Measurements from ENCODE around the gene DDHD1. TPM values are rescaled to one million over a fixed set of nuclear protein-coding genes. Genes with fewer than 3 reads are reported as not detected.

Gene DDHD1
- total RNA-seq, 1 experiment from 2014 or later, result 10.6 TPM

- TF ChIP-seq, protein P1, sequence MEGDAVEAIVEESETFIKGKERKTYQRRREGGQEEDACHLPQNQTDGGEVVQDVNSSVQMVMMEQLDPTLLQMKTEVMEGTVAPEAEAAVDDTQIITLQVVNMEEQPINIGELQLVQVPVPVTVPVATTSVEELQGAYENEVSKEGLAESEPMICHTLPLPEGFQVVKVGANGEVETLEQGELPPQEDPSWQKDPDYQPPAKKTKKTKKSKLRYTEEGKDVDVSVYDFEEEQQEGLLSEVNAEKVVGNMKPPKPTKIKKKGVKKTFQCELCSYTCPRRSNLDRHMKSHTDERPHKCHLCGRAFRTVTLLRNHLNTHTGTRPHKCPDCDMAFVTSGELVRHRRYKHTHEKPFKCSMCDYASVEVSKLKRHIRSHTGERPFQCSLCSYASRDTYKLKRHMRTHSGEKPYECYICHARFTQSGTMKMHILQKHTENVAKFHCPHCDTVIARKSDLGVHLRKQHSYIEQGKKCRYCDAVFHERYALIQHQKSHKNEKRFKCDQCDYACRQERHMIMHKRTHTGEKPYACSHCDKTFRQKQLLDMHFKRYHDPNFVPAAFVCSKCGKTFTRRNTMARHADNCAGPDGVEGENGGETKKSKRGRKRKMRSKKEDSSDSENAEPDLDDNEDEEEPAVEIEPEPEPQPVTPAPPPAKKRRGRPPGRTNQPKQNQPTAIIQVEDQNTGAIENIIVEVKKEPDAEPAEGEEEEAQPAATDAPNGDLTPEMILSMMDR (IDR thresholded peaks at IDR 0.05), result no peak
- TF ChIP-seq REST (IDR thresholded peaks at IDR 0.05; ENCODE audit: insufficient read depth in 1 of 2, low read depth in 2 of 2, low read length in 1 of 2) (no peak), POLR2AphosphoS5 (IDR thresholded peaks at IDR 0.05; ENCODE audit: low read depth, low read length) (no peak), SIN3A (IDR thresholded peaks at IDR 0.05; ENCODE audit: borderline replicate concordance, insufficient read depth, low read depth, low read length) (no peak), TCF7L2 (IDR thresholded peaks at IDR 0.05; ENCODE audit: low read depth, low read length) (no peak)
- no TSS peak for BruUV-seq (replicated peaks)
- Histone ChIP-seq H3K27me3 (ENCODE audit: control insufficient read depth, insufficient read depth, low read length) (no peaks in the 10 kb centered on the region), H3K36me3 (ENCODE audit: control insufficient read depth, insufficient read depth, low read length) (no peaks in the 10 kb centered on the region), H3K9me3 (ENCODE audit: control insufficient read depth, insufficient read depth, low read depth, low read length) (no peaks in the 10 kb centered on the region), H3K4me3 (ENCODE audit: low read depth in 2 of 2, low read length in 2 of 2) (no peak overlapping the region), H3K27ac (ENCODE audit: low read length) (no peak overlapping the region), H3K4me1 (ENCODE audit: control insufficient read depth, insufficient read depth, low read length) (no peaks in the 10 kb centered on the region)
- intact Hi-C loops (cut with micrococcal nuclease; ENCODE audit: unreplicated experiment), result no loop called here
- CTCF ChIA-PET, result no interaction called here
- POLR2A ChIA-PET, result no interaction called here
- DNase-seq (ENCODE audit: low read depth, low spot score), result no peak
- no peak for ATAC-seq
- in situ Hi-C loops (cut with HindIII; ENCODE audit: low pct_unique_long_range_greater_than_20kb, low sequenced_read_pairs), result no loop called here
These were observed 154.6 kb downstream of the DDHD1 start for GRCh38 chr14:52998376-52999015.

DNA sequence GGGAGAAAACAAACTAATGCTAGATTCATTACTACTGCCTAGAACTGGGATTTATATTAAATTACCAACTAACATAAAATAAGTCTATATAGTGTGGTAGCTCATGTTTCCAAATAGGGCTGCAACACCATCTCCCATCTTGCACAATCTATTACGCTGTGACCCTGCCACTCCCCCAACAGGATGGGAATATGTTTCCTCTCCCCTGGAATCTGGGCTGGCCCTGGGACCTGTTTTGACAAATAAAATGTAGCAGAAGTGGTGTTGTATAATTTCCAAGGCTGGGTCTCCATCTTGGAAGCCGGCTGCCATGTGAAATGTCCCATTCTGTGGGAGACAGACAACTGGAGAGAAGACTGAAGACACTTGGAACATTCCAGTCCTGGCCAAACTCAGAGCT is 156.6 kb downstream of the DDHD1 start:
- intact Hi-C loops (cut with micrococcal nuclease; ENCODE audit: unreplicated experiment) (no loop called here), in situ Hi-C loops (cut with HindIII; ENCODE audit: low pct_unique_long_range_greater_than_20kb, low sequenced_read_pairs) (no loop called here)
- Histone ChIP-seq H3K9me3 (ENCODE audit: control insufficient read depth, insufficient read depth, low read depth, low read length) (no peaks in the 10 kb centered on the region), H3K27ac (ENCODE audit: low read length) (no peak overlapping the region), H3K4me3 (ENCODE audit: low read depth in 2 of 2, low read length in 2 of 2) (no peak overlapping the region), H3K4me1 (ENCODE audit: control insufficient read depth, insufficient read depth, low read length) (no peaks in the 10 kb centered on the region), H3K27me3 (ENCODE audit: control insufficient read depth, insufficient read depth, low read length) (no peaks in the 10 kb centered on the region), H3K36me3 (ENCODE audit: control insufficient read depth, insufficient read depth, low read length) (no peaks in the 10 kb centered on the region)
- TF ChIP-seq REST (IDR thresholded peaks at IDR 0.05; ENCODE audit: insufficient read depth in 1 of 2, low read depth in 2 of 2, low read length in 1 of 2) (no peak), SIN3A (IDR thresholded peaks at IDR 0.05; ENCODE audit: borderline replicate concordance, insufficient read depth, low read depth, low read length) (no peak), TCF7L2 (IDR thresholded peaks at IDR 0.05; ENCODE audit: low read depth, low read length) (no peak), POLR2AphosphoS5 (IDR thresholded peaks at IDR 0.05; ENCODE audit: low read depth, low read length) (no peak)
- TF ChIP-seq, protein P1 (IDR thresholded peaks at IDR 0.05), result no peak
- ATAC-seq, result no peak
- DNase-seq (ENCODE audit: low read depth, low spot score), result no peak
- POLR2A ChIA-PET, result no interaction called here
- CTCF ChIA-PET, result no interaction called here
- BruUV-seq (replicated peaks), result no TSS peak
